Stomach (tissue), 4 donors: ENCODE measurements around the gene JMJD1C.

Source experiments
- CTCF ChIP-seq, 7 experiments: fragments of 450-650 bp in 4 of 7; fragments of 200-600 bp in 3 of 7; sonication (generic) in 3 of 7; IDR thresholded peaks; one replicate each; pipeline ENCODE4 v1.5.1; 2016 to 2019; ENCODE audit warnings: antibody characterized with exemption in 7 of 7, control low read depth in 2 of 7, mild to moderate bottlenecking in 1 of 7
- EP300 ChIP-seq: sonication (generic); formaldehyde crosslinking; IDR thresholded peaks from one replicate; pipeline ENCODE4 v1.6.1; 2017; ENCODE audit warnings: antibody characterized with exemption

GRCh38 chr10:63441404-63441803 lies 24.4 kb downstream of the JMJD1C start:
- TF ChIP-seq CTCF (IDR thresholded peaks at IDR 0.05) = no peak
- no peak for TF ChIP-seq EP300
